ENCODE data around the gene IRAK2.

DNA sequence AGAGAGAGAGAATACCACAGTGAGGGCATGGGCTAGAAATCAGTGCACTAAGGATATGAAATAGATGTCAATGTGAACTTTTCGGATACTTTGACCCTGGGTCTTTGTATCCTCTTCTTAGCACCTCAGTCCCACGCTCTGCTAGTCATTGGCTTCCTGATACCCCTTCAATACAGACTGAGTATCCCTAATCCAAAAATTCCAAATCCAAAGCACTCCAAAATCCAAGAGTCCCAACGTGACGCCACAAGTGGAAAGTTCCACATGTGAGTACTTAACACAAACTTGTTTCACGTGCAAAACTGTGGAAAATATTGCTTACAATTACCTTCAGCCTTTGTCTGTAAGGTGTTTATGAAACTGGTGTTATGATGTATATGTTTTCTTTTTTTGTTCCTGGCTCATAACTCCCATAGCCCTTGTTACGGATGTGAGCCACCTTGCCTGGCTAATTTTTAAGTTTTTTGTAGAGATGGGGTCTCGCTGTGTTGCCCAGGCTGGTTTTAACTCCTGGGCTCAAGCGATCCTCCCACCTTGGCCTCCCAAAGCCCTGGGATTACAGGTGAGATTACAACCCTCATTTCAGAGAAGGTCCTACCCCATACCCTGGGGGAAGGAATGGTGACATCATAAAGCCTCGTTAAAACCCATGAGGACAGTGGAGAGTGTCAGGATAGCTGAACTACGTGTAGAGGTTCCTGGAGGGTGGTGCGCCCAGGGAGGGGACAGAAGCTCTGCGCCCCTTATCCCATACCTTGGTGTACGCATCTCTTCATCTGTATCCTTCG lies 10.2 kb upstream of the IRAK2 start:
- TF ChIP-seq SUZ12 (IDR thresholded peaks at IDR 0.05; ENCODE audit: low read length), result no peak
- no peak for TF ChIP-seq EZH2 (IDR thresholded peaks at IDR 0.05; ENCODE audit: low read depth, low read length, severe bottlenecking)
- TF ChIP-seq, protein P1, sequence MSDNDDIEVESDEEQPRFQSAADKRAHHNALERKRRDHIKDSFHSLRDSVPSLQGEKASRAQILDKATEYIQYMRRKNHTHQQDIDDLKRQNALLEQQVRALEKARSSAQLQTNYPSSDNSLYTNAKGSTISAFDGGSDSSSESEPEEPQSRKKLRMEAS (IDR thresholded peaks at IDR 0.05), result no peak
- no peak for TF ChIP-seq KDM1A (IDR thresholded peaks at IDR 0.05; ENCODE audit: borderline replicate concordance, low read length)

All from H1 (cell line).